ENCODE measurements around the gene BRD1. TPM values are rescaled to one million over a fixed set of nuclear protein-coding genes. Genes with fewer than 3 reads are reported as not detected.

BRD1 gene
- total RNA-seq, 1 donor from 2014 or later = 37.4 TPM

DNA sequence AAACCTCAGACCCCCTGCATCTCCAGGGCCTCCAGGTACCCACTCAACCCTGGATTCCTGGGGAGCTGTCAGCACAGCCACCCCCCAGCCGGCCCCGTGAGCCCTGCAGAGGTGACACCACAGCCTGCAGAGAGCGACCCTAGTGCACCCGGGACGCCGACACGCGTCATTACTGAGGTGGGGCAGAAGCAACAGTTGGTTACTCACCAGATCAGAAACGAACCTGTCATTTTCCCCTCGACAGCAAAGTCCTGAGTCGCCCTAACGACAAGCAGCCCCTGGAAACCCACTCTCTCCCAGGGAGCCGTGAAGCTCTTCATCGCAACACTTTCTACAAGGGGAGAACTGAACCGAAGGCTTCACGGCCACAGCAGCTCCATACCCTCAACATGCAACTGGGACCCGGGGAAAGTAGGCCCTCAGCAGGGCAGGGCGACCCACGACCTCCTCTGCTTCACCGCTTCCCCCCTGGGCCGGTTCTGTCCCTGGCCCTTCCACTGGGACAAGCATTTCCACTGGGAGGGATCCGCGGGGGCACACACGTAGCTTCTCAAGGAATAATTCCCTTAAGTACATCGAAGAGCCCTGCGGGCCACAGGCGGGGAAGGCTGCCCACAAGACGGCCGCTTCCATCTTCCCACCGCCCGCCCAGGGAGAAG is 1.6 kb downstream of the BRD1 start:
- DNase-seq = peak; percentile 50
- peak overlapping the region; percentile 77 for H3K4me3 ChIP-seq
- peaks cover 37% of the 10 kb centered on the region for H3K36me3 ChIP-seq
- peaks cover 19% of the 10 kb centered on the region for H3K4me1 ChIP-seq
- peak; percentile 5 to 38 for ATAC-seq
- no peak for TF ChIP-seq CTCF (IDR thresholded peaks at IDR 0.05)
- peak overlapping the region; percentile 84 for H3K27ac ChIP-seq
- H3K9me3 ChIP-seq = no peaks in the 10 kb centered on the region
- no peaks in the 10 kb centered on the region for H3K27me3 ChIP-seq (ENCODE audit: low read depth)
- intact Hi-C loops (cut with DNase I) = no loop called here

GRCh38 chr22:49825436-49825835 is 2.2 kb downstream of the BRD1 start:
- Histone ChIP-seq H3K4me1 (peaks cover 19% of the 10 kb centered on the region), H3K27me3 (ENCODE audit: low read depth) (no peaks in the 10 kb centered on the region), H3K36me3 (peaks cover 44% of the 10 kb centered on the region), H3K27ac (no peak overlapping the region), H3K4me3 (peak overlapping the region; percentile 77), H3K9me3 (no peaks in the 10 kb centered on the region)
- intact Hi-C loops (cut with DNase I) = no loop called here
- no peak for TF ChIP-seq CTCF (IDR thresholded peaks at IDR 0.05)
- DNase-seq (no peak), ATAC-seq (no peak)

DNA sequence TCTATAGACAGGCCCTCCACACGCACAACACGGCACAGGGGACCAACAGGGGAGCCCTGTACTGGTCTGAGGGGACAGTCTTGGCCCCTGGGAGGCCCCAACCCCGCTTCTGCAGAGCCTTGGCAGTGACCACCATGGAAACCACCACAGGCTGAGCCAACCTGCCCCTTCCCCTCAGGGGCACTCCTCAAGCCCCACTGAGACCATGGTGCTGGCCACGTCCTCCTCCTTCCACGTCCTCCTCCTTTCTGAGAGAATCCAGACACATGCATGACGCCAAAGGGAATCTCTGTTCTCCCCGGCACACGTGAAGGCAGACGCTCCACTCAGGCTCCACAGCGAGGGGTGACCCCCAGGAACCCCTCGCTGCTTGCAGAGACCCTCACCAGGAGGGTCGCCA is 2.7 kb downstream of the BRD1 start:
- H3K4me1 ChIP-seq = peaks cover 19% of the 10 kb centered on the region
- no peak for ATAC-seq
- no peaks in the 10 kb centered on the region for H3K27me3 ChIP-seq (ENCODE audit: low read depth)
- intact Hi-C loops (cut with DNase I) = no loop called here
- H3K27ac ChIP-seq = no peak overlapping the region
- H3K4me3 ChIP-seq = peak overlapping the region; percentile 77
- H3K36me3 ChIP-seq = peaks cover 49% of the 10 kb centered on the region
- H3K9me3 ChIP-seq = no peaks in the 10 kb centered on the region
- TF ChIP-seq CTCF (IDR thresholded peaks at IDR 0.05) = no peak
- DNase-seq = peak; percentile 29

DNA sequence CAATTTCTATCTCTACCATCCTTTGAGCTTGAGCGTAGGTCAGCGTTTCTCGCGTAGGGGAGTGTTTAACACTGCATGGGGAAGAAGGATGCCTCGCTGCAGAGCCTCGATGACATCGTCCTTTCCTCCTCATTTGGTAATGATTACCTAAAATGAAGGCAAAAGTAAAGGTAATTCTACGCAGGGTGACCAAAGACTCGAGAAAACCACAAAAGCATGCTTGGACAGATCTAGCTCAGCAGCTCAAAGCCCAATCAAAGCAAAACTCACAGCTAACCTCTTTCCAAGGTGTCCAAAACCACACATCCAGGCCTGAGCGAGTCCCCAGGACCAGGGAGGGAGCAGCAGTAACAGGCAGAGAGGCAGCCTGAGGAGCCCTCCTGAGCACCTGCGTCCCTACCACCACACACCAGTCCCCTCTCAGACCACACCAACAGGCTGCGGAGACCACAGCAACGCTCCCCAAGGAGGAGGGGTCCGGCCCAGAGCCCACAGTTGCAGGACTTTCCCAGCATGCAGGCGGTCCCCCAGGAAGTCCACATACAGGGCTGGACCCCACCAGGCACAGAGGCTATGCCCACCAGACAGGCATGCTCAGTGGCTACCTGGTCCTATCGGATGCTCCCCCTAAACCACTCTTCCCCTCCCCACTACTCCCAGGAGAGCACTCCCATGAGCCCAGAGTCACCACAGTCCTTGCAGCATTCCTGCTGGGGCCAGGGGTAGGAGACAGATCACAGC is 3.3 kb downstream of the BRD1 start:
- peaks cover 19% of the 10 kb centered on the region for H3K4me1 ChIP-seq
- ATAC-seq = no peak

More for the DNA sequence above, 3.3 kb downstream of the BRD1 start:
- Histone ChIP-seq H3K36me3 (peaks cover 53% of the 10 kb centered on the region), H3K27ac (no peak overlapping the region), H3K4me3 (no peak overlapping the region), H3K9me3 (no peaks in the 10 kb centered on the region), H3K27me3 (ENCODE audit: low read depth) (no peaks in the 10 kb centered on the region)
- TF ChIP-seq CTCF (IDR thresholded peaks at IDR 0.05) = no peak
- peak; percentile 30 for DNase-seq
- intact Hi-C loops (cut with DNase I) = no loop called here

Data from lower lobe of right lung (tissue), 2 donors.